ENCODE measurements around the gene SMC6.

GRCh38 chr2:17708501-17708900 is 45.1 kb downstream of the SMC6 start:
- TF ChIP-seq POLR2A (IDR thresholded peaks at IDR 0.05) (no peak), CTCF (IDR thresholded peaks at IDR 0.05) (no peak)
